Measurements from ENCODE around the gene NFIA.

NFIA gene

GRCh38 chr1:61293197-61293596, 210.8 kb downstream of the NFIA start:
- TF ChIP-seq, protein P1, sequence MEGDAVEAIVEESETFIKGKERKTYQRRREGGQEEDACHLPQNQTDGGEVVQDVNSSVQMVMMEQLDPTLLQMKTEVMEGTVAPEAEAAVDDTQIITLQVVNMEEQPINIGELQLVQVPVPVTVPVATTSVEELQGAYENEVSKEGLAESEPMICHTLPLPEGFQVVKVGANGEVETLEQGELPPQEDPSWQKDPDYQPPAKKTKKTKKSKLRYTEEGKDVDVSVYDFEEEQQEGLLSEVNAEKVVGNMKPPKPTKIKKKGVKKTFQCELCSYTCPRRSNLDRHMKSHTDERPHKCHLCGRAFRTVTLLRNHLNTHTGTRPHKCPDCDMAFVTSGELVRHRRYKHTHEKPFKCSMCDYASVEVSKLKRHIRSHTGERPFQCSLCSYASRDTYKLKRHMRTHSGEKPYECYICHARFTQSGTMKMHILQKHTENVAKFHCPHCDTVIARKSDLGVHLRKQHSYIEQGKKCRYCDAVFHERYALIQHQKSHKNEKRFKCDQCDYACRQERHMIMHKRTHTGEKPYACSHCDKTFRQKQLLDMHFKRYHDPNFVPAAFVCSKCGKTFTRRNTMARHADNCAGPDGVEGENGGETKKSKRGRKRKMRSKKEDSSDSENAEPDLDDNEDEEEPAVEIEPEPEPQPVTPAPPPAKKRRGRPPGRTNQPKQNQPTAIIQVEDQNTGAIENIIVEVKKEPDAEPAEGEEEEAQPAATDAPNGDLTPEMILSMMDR (IDR thresholded peaks at IDR 0.05; ENCODE audit: low read depth, low read length, missing control alignments): no peak
- H3K4me3 ChIP-seq (replicated peaks; ENCODE audit: low read depth, low read length): no peak overlapping the region
- no peak for DNase-seq (ENCODE audit: extremely low read depth, low read depth)

DNA sequence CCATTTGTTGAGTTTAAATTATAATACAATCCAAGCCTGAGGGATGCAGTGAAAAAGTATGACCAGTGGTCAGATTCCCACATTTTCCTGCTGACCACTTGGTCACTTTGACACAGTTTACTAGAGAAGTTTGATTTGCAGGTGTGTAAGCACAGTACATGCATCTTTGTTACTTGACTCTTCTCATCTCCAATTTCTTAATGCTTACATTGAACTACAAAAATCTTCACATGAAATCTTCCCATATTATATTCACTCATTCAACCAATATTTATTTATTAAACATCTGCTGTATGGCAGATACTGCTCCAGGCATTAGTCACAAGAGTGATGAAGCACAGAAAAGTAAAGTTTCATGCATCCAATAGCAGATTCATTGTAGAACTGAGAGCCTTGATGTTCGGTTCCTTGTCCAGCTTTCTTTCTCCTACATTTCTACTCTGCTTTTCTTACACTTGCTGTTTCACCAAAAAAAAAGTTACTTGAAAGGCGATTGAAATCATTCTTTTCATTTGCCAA, 211.7 kb downstream of the NFIA start:
- no peak for DNase-seq (ENCODE audit: extremely low read depth, low read depth)
- no peak overlapping the region for H3K4me3 ChIP-seq (replicated peaks; ENCODE audit: low read depth, low read length)
- TF ChIP-seq, protein P1 (IDR thresholded peaks at IDR 0.05; ENCODE audit: low read depth, low read length, missing control alignments): no peak

DNA sequence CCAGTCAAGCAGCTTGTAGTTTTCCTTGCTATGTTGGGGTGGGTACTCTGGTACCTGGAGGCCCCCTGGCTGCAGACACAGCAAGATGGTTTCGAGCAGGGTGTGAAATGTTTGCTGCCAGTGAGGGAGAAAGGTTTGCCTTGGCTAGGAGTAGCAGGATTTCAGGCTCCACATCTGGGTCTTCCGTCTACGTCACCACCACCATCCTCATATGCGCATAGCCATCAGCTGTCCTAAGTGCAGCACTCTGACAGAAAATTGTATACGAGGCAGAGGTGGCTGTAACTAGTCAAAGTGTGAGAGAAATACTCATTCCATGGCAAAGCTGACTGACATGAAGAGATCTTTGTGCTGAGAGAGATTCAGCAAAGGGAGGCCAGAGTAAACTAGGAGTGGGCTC, 212.6 kb downstream of the NFIA start:
- no peak overlapping the region for H3K4me3 ChIP-seq (replicated peaks; ENCODE audit: low read depth, low read length)
- TF ChIP-seq, protein P1 (IDR thresholded peaks at IDR 0.05; ENCODE audit: low read depth, low read length, missing control alignments): no peak
- DNase-seq (ENCODE audit: extremely low read depth, low read depth): no peak

- no peak for DNase-seq (ENCODE audit: extremely low read depth, low read depth)
- TF ChIP-seq, protein P1 (IDR thresholded peaks at IDR 0.05; ENCODE audit: low read depth, low read length, missing control alignments): no peak
- no peak overlapping the region for H3K4me3 ChIP-seq (replicated peaks; ENCODE audit: low read depth, low read length)
Observed at GRCh38 chr1:61295818-61296537, 213.6 kb downstream of the NFIA start.

GRCh38 chr1:61297887-61298286, 215.5 kb downstream of the NFIA start:
- no peak overlapping the region for H3K4me3 ChIP-seq (replicated peaks; ENCODE audit: low read depth, low read length)
- no peak for DNase-seq (ENCODE audit: extremely low read depth, low read depth)
- TF ChIP-seq, protein P1 (IDR thresholded peaks at IDR 0.05; ENCODE audit: low read depth, low read length, missing control alignments): no peak

DNA sequence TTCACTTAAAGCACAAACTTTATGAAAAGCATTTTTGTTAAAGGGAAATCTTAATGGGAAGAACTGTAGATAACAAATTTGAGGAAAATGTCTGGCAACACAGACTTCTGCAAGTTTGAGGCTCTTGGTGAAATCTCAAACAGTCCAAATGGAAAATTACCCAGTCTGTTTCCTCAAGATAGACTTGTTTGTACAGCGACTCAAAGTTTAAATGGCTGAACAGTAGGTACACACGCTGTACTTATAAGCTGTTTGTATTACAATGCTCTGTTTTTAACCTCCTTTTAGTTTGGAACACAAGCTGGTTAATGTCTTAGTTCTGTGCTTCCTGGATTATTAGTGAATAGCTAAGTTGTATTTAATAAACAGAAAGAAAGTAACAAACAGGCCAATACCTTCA, 217.1 kb downstream of the NFIA start:
- TF ChIP-seq, protein P1 (IDR thresholded peaks at IDR 0.05; ENCODE audit: low read depth, low read length, missing control alignments): no peak
- no peak for DNase-seq (ENCODE audit: extremely low read depth, low read depth)
- no peak overlapping the region for H3K4me3 ChIP-seq (replicated peaks; ENCODE audit: low read depth, low read length)
